Measurements from ENCODE around the gene DDIT4.
"Not testable (repeated sequence)": the region's sequence is repeated elsewhere in the genome, so short reads cannot be mapped to it uniquely, and the experiment has no call there.

Gene DDIT4

DNA sequence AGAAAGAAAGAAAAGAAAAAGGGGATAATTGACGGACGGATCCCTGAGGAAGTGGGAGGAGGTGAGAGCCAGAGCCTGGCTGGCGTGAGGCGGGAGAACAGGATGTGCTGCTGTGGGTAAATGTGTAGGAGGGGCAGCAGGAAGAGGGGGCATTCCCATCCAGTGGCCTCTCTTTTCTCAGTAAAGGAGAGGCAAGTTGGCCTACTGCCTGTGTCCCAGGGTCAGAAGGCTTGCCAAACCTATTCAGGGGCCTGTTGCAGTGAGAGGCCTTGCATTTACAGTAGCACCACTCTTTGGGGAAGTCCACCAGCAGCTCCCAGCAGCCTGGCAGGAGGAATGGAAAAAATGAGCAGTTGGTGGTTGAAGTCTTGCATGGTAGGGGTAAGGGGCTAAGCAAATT, 31.0 kb upstream of the DDIT4 start:
- Histone ChIP-seq H3K4me3 (no peak overlapping the region), H3K27ac (peak overlapping the region; percentile 84 to 89)
- TF ChIP-seq, protein P1, sequence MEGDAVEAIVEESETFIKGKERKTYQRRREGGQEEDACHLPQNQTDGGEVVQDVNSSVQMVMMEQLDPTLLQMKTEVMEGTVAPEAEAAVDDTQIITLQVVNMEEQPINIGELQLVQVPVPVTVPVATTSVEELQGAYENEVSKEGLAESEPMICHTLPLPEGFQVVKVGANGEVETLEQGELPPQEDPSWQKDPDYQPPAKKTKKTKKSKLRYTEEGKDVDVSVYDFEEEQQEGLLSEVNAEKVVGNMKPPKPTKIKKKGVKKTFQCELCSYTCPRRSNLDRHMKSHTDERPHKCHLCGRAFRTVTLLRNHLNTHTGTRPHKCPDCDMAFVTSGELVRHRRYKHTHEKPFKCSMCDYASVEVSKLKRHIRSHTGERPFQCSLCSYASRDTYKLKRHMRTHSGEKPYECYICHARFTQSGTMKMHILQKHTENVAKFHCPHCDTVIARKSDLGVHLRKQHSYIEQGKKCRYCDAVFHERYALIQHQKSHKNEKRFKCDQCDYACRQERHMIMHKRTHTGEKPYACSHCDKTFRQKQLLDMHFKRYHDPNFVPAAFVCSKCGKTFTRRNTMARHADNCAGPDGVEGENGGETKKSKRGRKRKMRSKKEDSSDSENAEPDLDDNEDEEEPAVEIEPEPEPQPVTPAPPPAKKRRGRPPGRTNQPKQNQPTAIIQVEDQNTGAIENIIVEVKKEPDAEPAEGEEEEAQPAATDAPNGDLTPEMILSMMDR (IDR thresholded peaks at IDR 0.05) = no peak
- DNase-seq (ENCODE audit: low spot score) = peak; percentile 91

DNA sequence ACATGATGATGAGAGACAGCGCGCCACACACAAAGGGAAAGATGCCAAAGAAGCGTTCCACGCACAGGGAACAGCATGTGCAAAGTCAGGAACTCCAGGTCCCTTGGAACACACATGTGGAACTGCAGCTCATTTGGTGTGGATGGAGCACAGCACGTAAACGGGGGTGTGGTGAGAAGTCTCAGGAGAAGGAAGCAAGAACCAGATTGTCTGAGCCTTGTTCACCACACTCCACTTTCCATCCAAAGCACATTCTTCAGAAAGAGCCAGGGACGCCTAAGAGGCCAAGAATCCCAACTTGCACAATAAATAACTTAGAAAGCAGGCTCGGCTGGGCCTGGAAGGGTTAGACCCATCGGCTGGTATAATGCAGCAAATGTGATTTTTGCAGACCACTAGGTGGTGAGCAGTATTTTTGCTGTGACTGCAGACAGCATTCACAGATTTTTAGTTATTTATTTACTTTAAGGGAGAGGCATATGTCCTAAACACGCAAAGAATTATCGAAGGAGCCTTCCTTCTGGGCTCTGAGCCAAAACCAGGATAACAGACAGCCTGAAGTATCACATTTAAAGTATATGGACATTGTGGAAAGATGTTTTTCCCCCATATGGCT, 29.8 kb upstream of the DDIT4 start:
- DNase-seq (ENCODE audit: low spot score) = peak; percentile 90
- H3K27ac ChIP-seq = peak overlapping the region; percentile 84 to 89
- H3K4me3 ChIP-seq = no peak overlapping the region
- TF ChIP-seq, protein P1 (IDR thresholded peaks at IDR 0.05) = no peak

DNA sequence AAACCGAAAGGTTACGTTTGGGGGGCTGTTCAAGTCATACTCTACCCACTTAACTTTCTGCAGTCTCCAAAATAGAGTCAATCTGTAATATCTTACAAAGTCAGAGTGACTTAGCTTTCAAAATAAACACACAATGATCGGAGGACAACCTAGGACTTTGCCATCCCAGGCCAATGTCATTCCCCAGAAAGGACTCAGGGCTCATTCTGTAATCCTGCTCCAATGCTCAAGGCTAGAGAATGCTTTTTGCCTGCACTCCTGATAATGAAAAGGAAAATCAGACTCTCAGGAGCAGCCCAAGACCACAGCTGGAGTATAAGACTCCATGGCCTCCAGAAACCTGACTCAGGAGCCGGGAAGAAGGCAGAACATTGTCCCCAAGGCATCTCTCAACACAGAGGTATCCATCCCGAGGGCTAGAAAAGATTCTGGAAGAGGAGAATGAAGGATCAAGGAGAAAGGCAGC, 29.1 kb upstream of the DDIT4 start:
- Histone ChIP-seq H3K27ac (peak overlapping the region; percentile 84 to 89), H3K4me3 (no peak overlapping the region)
- DNase-seq (ENCODE audit: low spot score) = no peak
- TF ChIP-seq, protein P1 (IDR thresholded peaks at IDR 0.05) = no peak

DNA sequence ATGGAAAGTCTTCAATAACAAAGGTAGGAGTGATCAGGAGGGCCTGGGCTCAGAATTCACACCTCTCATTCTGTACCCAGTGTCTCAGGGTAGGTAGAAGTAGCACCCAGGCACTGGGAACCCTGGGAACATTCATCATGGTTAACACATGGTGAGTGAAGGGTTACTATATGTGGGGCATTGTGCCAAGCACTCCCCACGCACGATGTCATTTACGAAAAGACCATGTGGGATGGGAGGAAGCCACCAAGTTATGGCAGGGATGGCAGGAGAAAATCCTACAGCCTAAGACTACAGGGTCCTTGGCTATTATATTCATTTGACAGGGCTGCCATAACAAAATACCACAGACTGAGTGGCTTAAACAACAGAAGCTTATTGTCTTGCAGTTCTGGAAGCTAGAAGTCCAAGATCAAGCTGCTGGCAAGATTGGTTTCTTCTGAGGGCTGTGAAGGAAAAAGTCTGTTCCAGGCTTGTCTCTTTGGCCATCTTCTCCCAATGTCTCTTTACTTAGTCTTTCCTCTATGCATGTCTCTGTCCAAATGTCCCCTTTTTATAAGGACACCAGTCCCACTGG, 27.7 kb upstream of the DDIT4 start:
- TF ChIP-seq, protein P1 (IDR thresholded peaks at IDR 0.05) = no peak
- Histone ChIP-seq H3K27ac (peak overlapping the region; percentile 87 to 96), H3K4me3 (no peak overlapping the region)
- DNase-seq (ENCODE audit: low spot score) = no peak

DNA sequence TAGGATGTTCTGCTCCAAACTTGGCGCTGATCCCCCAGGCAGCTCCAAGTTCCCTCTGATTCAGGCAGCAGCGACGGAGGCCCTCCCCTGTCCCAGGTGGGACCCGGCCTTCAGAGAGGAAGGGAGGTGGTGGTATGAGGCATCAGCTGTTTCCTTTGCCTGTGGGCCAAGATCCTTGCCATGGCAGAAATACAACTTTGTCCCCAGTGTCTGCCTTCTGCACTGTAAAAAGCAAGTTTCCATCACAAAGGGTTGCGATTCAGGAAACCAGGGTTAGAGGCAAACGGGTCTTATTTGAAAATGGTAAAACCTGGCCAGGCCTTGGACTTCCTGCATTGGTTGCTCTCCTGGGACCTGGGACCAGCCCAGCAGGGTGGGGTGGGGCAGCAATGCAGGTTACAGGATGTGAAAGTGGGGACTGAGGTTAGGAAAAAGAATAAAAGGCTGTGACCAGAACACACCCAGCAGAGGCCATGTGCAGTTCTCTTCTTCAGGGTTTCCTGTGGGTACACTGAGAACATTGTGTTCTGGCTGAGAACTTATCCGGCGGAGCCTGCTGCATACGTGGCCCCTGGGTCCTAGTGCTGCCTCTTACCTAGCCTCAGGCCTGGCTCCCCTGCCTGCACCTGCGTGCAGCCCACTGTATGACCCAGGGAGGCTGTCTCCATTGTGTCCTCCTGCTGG, 25.1 kb upstream of the DDIT4 start:
- H3K4me3 ChIP-seq = peak overlapping the region; percentile 44
- H3K27ac ChIP-seq = peak overlapping the region; percentile 87 to 96
- TF ChIP-seq, protein P1 (IDR thresholded peaks at IDR 0.05) = no peak
- peak; percentile 96 for DNase-seq (ENCODE audit: low spot score)

DNA sequence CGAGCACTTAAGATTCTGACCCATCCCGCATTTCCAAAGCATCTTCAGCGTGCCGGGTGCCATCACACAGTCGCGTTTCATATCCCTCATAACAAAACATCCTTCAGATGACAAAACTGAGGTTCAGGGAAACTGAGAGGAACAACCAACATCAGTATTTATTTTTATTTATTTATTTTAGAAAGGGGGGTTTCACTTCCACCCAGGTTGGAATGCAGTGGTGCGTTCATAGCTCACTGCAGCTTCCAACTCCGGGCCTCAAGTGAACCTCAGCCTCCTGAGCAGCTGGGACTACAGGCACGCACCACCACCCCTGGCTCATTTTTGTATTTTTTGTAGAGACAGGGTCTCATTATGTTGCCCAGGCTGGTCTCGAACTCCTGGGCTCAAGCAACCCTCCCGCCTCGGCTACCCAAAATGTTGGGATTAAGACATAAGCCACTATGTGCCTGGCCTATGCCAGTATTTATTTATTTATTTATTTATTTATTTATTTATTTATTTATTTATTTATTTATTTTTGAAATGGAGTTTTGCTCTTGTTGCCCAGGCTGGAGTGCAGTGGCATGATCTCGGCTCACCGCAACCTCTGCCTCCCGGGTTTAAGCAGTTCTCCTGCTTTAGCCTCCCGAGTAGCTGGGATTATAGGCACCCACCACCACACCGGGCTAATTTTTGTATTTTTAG, 24.4 kb upstream of the DDIT4 start:
- Histone ChIP-seq H3K4me3 (peak overlapping the region; percentile 44), H3K27ac (peak overlapping the region; percentile 87 to 96)
- not testable (repeated sequence) for DNase-seq (ENCODE audit: low spot score)

DNA sequence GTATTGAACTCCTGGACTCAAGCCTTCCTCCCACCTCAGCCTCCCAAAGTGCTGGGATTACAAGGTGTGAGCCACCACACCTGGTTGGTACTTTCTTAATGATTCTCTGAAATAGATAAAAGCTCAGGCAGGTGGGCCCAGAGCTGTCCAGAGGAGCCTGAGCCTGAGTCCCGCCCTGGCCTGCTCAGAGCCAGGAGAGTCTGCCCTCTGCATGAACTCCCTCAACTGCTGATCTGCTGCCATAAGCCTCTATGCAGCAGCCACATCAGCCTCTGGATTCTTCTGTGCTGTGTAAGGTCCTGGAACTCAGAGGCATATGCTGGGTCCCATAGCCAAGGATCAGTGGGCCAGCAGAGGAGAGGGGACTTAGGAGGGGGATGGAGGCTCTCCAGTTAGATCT, 23.1 kb upstream of the DDIT4 start:
- H3K4me3 ChIP-seq = no peak overlapping the region
- no peak for DNase-seq (ENCODE audit: low spot score)
- TF ChIP-seq, protein P1 (IDR thresholded peaks at IDR 0.05) = no peak
- H3K27ac ChIP-seq = peak overlapping the region; percentile 85 to 87

Data from coronary artery (tissue), 2 donors.